GM21447 (cell line): ENCODE measurements around the gene IST1.
"Not testable (repeated sequence)": the region's sequence is repeated elsewhere in the genome, so short reads cannot be mapped to it uniquely, and the experiment has no call there.

Experiments
- ATAC-seq: cut with Tn5 transposase; IDR thresholded peaks from one replicate; pipeline ENCODE4 v1.9.1; 2021; ENCODE audit not compliant: unreplicated experiment

The IST1 gene

DNA sequence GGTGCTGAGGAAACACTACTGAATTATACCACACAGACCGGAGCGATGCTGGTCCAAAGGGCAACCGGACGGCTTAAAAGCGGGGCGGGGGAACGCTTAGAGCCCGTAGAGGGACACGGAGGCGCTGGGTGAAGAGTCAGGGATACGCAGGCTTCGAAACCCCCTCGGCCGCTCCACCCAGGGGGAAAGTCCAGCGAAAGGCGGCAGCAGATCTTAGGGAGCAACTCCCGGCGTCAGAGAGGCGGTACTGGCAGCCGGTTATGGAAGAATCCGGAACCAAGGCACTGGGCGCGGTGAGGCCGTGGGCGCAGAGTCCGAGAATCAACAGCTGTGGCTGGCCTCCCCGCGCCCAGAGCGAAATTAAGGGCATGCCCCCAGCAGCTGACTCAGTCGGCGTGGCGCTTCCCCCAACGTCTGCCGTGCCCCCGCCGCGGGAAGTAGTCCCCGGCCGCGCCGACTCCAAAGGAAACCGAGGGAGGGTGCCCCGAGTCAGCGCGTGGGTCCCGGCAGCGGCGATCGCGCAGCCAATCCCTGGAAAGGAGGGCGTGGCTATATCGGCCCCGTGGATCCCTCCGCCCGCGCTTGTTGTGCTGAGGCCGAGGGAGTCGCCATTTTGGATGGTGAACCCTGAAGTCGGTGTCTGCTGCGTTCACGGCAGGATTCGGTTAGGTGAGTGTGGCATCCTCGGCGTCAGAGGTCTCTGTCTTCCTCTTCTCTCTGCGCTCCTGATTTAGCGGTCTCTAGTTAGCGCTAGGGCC is at the start of gene IST1:
Gene IST1, plus strand, starts transcription at position 611 of the 758 bp plus-strand sequence. CDS start 20,110 bp downstream, outside the sequence.
- peak; percentile 72 for ATAC-seq

DNA sequence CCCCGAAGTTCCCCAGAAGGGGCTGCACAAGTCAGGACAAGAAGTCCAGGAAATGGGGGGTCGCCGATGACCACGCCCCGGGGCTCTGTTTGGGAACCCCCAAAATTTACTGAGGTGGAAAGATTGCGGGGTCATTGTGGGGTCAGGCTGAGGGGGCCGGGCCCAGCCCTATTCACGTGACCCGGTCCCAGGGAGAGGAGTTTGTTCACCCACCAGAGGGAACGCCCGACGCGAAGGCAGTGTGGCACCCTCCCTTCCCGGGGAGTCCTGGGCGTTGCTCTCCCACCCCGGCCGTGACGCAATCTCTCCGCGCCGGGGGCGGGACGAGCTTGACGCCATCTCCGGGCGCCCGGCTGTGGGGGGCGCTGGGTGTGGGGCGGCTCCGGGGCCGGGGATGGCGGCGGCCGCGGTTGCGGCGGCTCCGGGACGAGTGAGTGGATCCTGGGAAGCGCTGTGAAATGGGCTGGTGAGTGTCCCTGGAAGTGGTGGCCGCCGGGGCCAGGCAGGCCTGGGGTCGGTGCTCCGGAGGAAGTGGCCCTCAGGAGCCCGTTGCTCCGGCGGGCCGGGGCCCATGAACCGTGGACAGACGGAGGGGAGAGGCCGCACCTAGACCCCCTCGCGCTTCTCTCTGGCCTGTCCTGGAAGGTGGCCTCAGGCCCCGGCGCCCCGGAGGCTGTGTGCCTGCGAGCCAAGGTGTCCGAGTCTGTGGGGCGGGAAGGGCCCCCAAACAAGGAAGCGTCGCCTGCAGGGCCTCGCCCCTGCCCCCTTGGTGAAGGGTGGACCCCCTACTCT is 49.5 kb upstream of the IST1 start, which contains the start of gene ATXN1L:
Gene ATXN1L, plus strand, starts transcription at position 338 of the 792 bp plus-strand sequence. CDS start 3,765 bp downstream, outside the sequence.
- peak; percentile 61 for ATAC-seq

DNA sequence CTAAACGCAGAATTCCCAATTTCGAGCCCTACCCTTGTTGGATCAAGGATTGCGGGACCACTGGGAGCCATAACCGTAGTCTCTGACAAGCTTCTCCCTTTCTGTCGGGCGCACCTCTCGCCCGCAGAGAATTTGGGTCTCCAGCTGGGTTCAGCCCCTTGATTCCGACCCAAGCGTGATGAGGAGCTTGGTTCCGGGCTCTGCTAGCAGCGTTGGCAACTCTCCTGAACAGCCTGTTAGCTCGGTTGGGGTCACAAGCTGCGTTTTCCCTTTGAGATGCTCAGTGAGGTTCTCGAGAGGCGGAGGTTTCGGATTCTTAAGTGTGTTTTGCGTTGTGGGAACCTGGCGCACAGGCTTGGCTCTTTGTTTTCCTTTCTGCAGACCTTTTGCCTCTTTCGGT is 48.9 kb upstream of the IST1 start:
- peak; percentile 4 for ATAC-seq

DNA sequence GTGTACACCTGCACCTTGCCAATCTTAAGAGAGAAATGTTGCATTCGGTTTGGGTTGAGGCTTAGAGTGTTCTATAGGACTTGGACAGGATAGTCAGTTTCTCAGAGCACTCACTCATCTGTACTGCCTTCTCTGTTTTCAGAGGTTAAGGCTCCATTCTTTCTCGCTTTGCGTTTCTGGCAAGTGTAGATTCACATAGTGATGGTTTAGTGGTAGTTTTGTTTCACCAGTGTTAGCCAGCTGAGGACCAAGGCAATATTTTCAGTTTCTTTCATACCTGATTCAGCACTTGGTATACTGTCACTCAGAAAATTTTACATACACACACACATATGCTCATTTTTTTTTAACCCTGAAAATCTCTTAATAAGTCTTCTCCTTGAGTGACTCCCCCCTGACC is 48.2 kb upstream of the IST1 start:
- ATAC-seq: no peak

DNA sequence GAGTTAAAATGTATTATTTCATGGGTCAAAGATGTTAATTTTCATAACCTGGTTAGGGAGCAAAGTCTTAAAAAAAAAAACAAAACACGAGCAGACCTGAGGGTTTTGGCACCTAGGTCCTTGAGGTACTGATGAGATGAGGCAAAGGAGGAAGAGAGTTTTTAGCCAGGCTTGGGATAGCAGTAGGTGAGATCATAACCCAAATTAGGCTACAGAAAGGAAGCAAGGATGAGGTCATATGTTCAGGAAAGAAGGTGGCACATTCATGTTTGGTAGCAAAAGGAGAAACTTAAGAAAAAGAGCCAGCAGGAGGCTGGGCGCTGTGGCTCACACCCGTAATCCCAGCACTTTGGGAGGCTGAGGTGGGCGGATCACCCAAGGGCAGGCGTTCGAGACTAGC is 46.7 kb upstream of the IST1 start:
- no peak for ATAC-seq

DNA sequence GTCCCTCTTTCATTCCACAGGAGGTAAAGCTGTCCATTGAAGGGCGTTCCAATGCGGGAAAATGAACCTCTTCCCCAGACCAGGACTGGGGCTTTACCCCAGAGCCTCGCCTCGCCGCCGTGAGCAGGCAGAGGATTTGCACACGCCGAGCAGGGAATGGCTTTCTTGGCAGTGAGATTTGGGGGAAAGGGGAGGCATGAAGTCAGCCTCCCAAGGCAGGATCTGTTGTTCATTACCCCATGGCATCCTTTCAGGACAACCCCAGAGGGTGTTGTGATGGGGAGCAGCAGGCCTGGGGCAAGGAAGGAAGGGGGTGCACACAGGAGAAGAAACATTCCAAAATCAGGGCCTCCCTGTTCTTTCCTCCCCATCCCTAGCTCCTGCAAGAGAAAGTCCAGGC is 43.6 kb upstream of the IST1 start:
- no peak for ATAC-seq

DNA sequence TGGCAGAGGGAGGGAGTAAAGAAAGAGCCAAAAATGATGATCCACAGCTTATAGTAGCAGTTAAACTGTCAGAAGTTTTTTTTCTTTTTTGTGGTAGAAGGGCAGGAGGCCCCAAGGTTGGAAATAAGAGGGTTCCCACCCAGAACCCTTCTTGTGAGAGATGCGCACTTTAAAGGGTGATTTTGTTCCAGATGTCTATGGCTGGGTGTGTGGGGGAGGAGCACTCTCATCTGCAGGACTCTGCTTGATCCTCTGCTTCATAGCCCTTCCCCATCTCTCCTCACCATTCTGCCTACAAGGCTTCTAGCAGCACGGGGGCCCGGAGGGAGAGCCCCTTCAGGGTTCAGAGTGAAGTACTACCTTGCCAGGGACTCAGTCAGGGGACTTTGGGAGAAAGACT is 43.2 kb upstream of the IST1 start:
- no peak for ATAC-seq

DNA sequence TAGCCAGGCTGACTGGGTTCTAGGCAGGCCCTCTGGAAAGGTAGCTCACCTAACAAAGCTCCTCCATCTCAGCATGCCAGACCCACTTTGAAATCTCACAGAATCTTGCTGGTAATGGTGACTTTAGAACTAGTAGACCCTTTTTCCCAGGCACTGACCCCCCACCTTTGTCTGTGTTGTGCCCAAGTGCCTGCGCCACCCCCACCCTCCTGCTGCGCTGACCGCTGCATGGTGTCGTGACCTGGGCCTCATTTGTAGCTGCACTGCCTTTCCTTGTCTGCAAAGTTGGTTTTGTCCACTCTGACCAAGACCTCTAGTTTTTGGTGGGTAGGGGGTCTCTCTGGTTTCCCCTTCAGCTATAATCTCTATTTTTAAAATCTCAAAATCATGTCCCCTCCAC is 42.8 kb upstream of the IST1 start:
- no peak for ATAC-seq

DNA sequence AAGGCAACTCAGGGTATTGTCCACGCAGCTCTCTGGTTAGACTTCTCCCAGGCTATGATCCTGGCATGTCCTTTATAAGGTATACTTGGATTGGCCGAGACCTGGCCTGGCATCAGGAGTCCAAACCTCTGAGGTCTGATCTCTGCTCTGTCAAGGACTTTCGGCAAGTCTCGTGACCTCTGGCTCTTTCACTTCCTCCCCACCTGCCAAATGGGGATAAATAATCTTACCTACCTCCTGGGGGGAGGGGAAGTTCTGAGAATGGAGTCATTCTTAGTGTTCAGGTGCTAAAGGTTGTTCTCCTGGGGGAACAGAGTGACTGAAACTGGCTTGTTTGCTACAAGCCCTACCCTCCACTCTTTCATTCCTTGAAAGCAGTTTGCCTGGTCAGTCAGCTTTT is 41.9 kb upstream of the IST1 start:
- ATAC-seq: peak; percentile 85

DNA sequence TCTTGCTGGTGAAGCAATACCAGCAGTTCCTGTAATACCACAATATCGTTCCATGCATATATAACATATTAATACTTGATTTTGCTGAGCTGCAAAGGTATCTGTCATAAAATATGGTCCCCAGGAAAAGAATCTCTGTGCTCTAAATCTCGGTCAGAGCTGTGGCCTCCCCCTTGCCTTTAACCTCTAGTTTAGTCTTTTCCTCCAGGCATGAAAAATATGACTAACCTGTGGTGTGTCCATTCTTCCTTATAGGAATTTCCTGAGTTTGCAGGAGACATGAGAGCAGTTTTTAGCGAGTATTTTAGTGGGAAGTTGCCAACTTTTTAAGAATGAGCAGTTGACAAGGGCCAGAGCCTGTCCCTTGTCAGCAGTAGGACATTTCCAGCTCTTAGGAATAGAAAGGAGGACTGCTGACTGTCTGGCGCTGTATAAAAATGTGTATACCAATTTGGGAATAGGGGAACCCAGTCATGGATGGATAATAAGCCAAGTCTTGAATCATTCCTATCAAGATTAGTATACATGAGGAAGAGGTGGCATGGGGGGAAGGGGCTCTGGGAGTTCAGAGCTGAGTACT is 40.9 kb upstream of the IST1 start:
- ATAC-seq: no peak

DNA sequence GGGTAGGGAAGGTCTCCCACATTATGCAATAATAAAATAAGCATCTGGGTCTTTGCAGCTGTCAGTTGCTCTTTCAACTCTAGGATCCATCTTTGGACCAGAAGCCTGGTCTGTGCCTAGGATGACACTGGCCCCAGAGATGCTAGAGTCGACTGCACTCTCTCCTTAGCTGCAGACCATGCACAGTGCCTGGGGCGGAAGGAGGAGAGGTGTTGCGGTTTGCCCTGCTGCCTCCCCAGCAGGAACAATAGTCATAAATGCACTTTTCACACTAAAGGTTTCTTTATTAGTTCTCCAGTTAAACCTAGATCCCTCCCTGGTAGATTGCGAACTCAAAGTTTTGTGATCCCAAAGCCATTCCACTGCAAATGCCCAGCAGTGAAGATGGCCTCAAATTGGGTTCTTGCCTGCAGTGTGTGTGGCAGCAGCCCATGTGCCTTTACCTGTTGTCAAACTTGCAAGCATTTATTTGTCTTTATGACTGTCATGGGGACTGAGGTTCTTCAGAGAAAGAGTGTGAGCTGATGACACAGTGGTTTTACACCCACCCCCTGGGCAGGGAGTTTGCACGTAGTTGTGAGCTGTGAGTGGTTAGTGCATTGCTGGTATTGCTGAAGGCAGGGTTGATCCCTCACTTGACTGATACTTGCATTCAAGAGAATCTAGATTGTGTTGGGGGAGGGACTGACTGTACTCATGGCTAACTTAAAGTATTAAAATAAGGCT is 39.2 kb upstream of the IST1 start:
- no peak for ATAC-seq

DNA sequence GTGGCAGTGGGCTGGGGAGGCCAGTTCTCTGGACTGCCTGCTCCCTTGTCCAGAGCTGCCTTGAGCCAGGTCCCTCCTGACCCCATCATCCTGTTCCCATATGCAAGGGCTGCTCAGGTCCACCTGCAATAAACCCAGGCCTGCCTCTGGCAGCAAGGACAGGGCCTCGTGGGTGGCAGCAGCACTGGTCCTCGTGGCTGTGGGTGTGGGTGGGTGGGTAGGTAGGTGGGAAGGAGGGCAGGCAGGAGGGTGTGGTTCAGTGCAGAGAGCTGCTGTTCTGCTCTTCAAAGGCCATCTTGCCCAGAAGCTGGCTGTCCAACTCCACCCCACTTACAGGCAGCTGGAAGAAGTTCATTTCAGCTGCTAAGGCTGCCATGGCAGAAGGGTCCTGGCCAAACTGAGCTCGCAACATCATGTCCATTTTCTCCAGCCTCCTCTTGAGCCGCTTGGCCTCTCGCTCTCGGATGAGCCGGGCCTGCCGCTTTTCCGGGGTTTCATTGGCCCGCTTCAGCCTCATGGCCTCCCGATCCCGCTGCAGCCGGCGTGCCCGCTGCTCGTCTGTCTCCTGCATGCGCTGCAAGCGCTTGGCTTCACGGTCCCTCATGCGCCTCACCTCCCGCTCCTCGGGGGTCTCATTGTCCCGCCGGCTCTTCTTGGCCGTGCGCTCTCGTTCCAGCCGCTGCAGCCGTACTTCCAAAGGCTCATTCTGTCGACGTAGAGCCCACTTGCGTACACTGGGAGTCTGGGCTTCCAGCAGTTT is 35.4 kb upstream of the IST1 start:
- no peak for ATAC-seq

DNA sequence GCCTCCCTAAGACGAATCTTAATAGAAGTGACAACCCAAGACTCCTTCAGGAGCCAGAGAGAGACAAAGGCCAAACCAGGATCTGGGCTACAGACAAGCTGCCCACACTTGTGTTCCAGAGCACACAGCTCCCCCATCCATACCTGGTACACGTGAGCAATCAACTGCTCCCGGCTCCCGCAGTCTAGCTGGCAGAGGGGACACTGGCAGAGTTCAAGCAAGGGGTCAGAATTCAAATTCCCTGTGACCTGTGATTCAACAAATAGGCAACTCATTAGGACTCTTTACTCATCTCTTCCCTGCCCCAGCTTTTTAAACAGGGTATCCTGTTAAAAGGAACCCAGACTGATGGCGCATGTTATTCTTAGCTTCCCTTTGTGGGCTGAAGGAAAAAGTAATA is 31.3 kb upstream of the IST1 start:
- ATAC-seq: no peak

DNA sequence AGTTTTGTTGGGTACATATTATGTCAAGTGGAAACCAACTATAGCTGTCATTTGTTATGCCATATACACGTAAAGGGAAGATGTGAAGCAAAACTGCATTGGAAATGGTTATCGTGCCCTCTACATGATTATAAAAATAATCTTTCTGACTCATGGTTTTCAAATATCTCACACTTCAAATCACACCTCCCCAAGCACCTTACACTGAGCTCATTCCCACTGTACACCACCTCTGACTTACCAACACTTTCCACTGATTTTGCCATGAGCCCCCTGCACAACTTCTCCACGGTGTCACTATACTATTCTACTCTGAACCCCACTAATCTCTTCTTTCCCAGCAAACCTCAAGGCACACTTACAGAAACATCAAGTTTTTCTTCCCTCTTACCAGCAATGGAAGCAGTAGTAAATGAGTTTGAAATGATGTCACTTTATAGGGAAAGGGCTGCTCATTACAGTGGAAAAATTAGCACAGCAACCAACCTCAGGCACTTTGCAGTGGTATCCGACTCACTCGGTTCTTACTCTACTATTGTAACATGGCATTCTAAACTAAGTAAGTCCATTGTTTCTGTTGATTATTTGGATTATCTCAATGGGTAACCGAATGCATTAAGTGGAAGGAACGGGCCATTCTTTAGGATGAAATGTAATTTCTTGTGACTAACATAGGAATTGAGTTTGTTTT is 30.0 kb upstream of the IST1 start:
- ATAC-seq: no peak

DNA sequence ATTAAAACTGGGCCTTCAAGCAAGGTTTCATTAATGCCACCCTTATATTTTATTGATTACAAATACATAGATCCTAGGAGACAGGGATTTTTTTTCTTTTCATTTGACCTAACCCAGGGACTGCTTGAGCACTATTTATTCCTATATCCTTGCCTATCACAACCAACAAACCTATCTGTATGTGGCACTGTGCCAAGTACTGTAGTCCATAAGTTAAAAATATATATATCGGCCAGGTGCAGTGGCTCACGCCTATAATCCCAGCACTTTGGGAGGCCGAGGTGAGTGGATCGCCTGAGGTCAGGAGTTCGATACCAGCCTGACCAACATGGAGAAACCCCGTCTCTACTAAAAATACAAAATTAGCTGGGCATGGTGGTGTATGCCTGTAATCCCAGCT is 28.2 kb upstream of the IST1 start:
- ATAC-seq: not testable (repeated sequence)

DNA sequence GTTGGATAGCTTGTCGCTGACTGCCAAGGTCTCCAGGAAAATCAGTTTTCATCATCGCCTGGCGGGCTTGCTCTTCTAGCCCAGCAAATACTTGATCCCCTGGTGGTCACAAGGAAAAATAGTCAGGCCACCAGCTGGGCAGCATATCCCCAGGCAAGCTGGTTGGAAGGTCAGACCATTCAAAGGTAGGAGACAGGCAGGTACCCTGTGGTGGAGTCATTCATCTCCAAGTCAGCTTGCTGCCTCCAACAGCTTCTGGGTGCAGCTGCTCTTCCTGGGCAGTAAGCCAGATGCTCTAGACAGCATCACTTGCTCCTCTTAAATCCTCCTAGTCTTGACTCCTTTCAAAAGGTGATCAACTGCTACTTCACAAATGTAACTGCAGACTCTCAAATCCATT is 27.4 kb upstream of the IST1 start:
- ATAC-seq: no peak

DNA sequence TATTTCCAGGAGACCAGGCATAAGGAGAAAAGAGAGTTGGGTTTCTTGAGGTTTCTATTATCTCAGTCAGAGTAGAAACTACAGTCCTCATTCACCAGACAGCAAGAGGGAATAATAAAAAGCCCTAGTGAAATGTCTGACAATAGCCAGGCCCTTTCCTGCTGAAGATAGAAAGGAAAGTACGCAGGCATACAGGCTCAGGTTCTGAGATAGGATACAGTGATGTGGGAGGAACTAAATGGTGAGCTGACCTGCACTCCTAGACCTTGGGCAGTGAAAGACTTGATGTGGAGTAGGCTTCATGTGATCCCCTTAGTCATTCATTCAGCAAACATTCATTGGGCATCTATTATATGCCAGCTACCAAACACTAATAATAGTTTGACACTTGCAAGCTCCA is 26.2 kb upstream of the IST1 start:
- ATAC-seq: no peak

DNA sequence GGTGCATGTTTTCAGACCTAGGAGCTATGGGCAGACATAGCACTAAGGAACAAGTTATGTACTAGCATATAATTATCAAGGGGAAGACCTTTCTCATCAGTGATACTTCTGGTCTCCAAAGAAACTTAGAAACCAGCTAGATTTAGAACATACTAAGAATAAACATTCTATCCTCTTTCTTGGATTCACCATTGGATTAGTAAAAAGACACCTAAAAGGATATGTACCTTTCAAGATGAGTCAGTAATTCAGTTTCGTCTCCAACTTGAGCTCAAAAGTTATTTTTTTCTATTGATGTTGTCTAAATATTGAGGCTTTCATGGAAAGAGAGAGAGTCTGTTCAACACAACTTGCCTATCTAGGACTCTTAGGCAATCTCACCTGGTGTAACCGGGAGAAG is 24.5 kb upstream of the IST1 start:
- no peak for ATAC-seq

DNA sequence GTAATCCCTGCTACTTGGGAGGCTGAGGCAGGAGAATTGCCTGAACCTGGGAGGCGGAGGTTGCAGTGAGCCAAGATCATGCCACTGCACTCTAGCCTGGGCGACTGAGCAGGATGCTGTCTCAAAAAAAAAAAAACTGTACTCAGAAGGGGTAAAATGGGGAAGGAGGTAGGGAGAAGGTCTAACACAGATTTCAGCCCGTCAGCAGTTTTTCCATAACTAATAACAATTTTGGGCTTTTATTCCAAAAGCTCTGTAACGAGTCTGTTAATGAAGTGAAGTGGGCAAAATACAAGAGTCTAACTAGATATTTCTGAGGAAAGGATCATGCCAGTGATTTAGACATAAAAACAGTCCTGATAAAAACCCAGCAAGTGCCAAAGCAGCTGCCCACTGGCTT is 22.1 kb upstream of the IST1 start:
- ATAC-seq: no peak

DNA sequence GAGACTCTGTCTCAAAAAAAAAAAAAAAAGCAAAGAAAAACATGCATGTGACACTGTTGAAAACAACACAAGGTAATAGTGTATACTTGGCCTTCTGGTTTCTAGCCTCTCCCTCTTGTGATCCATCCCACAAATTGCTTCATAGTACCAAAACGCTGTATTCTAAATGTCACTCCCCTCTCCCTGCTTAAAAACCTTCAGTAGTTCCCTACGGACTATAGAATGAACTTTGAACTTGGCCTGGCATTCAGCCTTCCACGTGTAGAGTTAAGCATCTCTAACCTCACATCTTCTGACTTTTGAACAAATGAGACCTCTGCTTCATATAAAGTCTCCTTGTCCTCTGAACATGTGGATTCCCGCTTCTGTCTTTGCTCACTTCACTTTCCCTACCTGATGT is 16.4 kb upstream of the IST1 start:
- no peak for ATAC-seq
